ENCODE data around the gene ARHGEF16.

DNA sequence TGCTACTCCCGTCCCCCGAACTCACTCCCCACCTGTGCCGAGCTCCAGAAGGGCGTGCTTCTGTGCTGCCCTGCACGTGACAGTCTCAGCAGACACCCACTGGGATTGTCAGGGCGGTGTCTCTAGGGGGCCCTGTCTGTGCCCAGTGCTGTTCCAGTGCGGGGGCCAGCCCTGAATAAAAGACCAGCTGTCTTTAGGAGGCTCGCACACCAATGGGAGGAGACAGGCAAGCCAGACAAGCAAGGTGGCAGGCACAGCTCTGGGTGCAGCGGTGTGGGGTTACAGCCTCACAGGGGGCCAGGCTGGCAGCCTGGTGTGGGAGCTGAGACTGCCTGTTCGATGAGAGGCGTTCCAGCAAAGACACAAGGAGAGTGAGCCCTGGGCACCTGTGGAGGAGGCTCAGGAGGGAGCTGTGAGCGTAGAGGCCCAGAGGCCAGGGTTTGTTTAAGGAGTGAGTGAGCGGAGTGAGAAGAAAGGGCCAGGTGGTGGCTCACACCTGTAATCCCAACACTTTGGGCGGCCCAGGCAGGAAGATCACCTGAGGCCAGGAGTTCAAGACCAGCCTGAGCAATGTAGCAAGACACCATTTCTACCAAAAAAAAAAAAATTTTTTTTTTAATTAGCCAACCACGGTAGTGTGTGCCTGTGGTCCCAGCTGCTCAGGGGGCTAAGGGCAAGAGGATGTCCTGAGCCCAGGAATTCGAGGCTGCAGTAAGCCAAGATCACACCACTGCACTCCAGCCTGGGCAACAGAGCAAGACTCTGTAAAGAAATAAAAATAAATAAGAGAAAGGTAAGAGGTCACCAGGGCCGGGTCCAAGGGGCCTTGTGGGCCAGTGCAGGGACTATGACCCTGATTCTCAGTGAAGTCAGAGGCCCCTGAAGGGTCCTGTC is 48.2 kb upstream of the ARHGEF16 start:
- TF ChIP-seq CTCF (conservative IDR thresholded peaks at IDR 0.05 in 1 of 2, IDR thresholded peaks at IDR 0.05 in 1 of 2; ENCODE audit: extremely low read depth in 1 of 2, insufficient read depth in 1 of 2, low read depth in 1 of 2, low read length in 2 of 2) (no peak), EZH2 (IDR thresholded peaks at IDR 0.05; ENCODE audit: borderline replicate concordance, low read length) (no peak)
